ENCODE data around the gene SGCA.
A peak's percentile ranks its signal among the peaks of the same experiment; 100 is the strongest.

Gene SGCA

DNA sequence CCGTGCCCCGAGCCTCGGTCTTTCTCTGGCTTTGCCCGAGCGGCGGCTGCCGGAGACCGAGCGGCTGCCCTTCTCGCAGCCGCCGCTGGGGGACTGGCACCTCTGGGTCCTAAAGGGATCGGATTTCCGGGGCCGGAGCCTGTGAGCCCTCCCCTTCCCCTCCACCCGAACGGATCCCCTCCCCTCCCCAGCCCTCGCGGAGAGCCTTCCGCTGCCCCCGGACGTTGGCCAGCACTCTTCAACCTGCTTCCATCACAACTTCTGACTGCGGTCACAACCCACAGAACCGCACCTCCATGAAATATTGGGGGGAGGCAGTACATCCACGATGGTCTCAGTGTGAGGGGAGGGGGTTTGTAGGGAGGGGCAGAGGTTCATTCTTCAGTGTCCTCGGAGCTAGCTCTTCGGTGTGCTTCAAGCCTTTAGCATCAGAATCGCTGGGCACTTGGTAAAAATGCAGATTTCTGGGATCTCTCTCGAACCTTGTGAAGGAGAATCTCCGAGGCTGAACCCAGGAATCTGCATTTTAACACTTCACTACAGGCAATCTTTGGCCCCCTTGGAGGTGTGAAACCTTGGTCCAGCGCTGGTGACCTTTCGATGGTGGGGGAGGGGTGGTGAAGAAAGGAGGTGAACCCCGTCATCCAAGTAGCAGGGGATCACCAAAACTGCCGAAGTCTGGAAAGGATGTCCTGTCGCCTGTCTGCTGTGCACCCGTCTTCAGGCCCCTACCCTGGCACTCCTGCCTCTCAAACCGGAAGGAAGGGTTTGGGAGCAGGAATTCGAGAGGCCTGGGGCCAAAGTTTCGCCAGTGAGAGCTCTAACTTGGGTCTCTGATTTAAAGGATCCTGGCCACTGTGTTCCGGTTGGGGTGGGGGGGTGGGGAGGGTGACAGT lies 14.5 kb upstream of the SGCA start (continued):
- TF ChIP-seq ZNF211 (tag by site-specific recombination; IDR thresholded peaks at IDR 0.05; ENCODE audit: low read depth): no peak
- no peak for TF ChIP-seq ZNF548 (tag by site-specific recombination; IDR thresholded peaks at IDR 0.05)
- no peak for TF ChIP-seq YY1 (tag by site-specific recombination; IDR thresholded peaks at IDR 0.05)
- no peak for TF ChIP-seq ZNF555 (tag by site-specific recombination; conservative IDR thresholded peaks at IDR 0.05)
- no peak for TF ChIP-seq ZNF544 (tag by site-specific recombination; IDR thresholded peaks at IDR 0.05)
- no peak for TF ChIP-seq ZBTB1 (tag by site-specific recombination; IDR thresholded peaks at IDR 0.05)
- TF ChIP-seq, protein P1, sequence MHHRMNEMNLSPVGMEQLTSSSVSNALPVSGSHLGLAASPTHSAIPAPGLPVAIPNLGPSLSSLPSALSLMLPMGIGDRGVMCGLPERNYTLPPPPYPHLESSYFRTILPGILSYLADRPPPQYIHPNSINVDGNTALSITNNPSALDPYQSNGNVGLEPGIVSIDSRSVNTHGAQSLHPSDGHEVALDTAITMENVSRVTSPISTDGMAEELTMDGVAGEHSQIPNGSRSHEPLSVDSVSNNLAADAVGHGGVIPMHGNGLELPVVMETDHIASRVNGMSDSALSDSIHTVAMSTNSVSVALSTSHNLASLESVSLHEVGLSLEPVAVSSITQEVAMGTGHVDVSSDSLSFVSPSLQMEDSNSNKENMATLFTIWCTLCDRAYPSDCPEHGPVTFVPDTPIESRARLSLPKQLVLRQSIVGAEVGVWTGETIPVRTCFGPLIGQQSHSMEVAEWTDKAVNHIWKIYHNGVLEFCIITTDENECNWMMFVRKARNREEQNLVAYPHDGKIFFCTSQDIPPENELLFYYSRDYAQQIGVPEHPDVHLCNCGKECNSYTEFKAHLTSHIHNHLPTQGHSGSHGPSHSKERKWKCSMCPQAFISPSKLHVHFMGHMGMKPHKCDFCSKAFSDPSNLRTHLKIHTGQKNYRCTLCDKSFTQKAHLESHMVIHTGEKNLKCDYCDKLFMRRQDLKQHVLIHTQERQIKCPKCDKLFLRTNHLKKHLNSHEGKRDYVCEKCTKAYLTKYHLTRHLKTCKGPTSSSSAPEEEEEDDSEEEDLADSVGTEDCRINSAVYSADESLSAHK (tag by site-specific recombination; IDR thresholded peaks at IDR 0.05): no peak
- TF ChIP-seq, protein P2, sequence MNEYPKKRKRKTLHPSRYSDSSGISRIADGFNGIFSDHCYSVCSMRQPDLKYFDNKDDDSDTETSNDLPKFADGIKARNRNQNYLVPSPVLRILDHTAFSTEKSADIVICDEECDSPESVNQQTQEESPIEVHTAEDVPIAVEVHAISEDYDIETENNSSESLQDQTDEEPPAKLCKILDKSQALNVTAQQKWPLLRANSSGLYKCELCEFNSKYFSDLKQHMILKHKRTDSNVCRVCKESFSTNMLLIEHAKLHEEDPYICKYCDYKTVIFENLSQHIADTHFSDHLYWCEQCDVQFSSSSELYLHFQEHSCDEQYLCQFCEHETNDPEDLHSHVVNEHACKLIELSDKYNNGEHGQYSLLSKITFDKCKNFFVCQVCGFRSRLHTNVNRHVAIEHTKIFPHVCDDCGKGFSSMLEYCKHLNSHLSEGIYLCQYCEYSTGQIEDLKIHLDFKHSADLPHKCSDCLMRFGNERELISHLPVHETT (tag by site-specific recombination; IDR thresholded peaks at IDR 0.05): peak; percentile 54; the same call in 1 of the 2 replicates
- peak; percentile 40 for TF ChIP-seq ZNF423 (tag by site-specific recombination; IDR thresholded peaks at IDR 0.05)
- TF ChIP-seq ZNF19 (tag by site-specific recombination; IDR thresholded peaks at IDR 0.05; ENCODE audit: low read depth): no peak
- TF ChIP-seq, protein P3, sequence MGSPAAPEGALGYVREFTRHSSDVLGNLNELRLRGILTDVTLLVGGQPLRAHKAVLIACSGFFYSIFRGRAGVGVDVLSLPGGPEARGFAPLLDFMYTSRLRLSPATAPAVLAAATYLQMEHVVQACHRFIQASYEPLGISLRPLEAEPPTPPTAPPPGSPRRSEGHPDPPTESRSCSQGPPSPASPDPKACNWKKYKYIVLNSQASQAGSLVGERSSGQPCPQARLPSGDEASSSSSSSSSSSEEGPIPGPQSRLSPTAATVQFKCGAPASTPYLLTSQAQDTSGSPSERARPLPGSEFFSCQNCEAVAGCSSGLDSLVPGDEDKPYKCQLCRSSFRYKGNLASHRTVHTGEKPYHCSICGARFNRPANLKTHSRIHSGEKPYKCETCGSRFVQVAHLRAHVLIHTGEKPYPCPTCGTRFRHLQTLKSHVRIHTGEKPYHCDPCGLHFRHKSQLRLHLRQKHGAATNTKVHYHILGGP (tag by site-specific recombination; IDR thresholded peaks at IDR 0.05): no peak
- no peak for TF ChIP-seq ZNF707 (tag by site-specific recombination; IDR thresholded peaks at IDR 0.05)
- TF ChIP-seq, protein P4, sequence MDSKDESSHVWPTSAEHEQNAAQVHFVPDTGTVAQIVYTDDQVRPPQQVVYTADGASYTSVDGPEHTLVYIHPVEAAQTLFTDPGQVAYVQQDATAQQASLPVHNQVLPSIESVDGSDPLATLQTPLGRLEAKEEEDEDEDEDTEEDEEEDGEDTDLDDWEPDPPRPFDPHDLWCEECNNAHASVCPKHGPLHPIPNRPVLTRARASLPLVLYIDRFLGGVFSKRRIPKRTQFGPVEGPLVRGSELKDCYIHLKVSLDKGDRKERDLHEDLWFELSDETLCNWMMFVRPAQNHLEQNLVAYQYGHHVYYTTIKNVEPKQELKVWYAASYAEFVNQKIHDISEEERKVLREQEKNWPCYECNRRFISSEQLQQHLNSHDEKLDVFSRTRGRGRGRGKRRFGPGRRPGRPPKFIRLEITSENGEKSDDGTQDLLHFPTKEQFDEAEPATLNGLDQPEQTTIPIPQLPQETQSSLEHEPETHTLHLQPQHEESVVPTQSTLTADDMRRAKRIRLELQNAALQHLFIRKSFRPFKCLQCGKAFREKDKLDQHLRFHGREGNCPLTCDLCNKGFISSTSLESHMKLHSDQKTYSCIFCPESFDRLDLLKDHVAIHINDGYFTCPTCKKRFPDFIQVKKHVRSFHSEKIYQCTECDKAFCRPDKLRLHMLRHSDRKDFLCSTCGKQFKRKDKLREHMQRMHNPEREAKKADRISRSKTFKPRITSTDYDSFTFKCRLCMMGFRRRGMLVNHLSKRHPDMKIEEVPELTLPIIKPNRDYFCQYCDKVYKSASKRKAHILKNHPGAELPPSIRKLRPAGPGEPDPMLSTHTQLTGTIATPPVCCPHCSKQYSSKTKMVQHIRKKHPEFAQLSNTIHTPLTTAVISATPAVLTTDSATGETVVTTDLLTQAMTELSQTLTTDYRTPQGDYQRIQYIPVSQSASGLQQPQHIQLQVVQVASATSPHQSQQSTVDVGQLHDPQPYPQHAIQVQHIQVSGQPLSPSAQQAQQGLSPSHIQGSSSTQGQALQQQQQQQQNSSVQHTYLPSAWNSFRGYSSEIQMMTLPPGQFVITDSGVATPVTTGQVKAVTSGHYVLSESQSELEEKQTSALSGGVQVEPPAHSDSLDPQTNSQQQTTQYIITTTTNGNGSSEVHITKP (tag by site-specific recombination; IDR thresholded peaks at IDR 0.05): peak; percentile 57; the same call in 1 of the 2 replicates
- TF ChIP-seq SCRT1 (tag by site-specific recombination; IDR thresholded peaks at IDR 0.05; ENCODE audit: borderline replicate concordance): no peak
- TF ChIP-seq ZNF335 (tag by site-specific recombination; conservative IDR thresholded peaks at IDR 0.05): peak; percentile 97
- no peak for TF ChIP-seq ZNF514 (tag by site-specific recombination; IDR thresholded peaks at IDR 0.05)
- TF ChIP-seq GLIS1 (tag by site-specific recombination; IDR thresholded peaks at IDR 0.05): peak; percentile 24
- 0 out of 2 replicates have a peak, but pooled peaks have one; percentile 33 for TF ChIP-seq ZNF10 (tag by site-specific recombination; IDR thresholded peaks at IDR 0.05)
- no peak for TF ChIP-seq KLF1 (tag by site-specific recombination; IDR thresholded peaks at IDR 0.05)
- 0 out of 2 replicates have a peak, but pooled peaks have one; percentile 10 for TF ChIP-seq ZBTB8A (tag by site-specific recombination; IDR thresholded peaks at IDR 0.05)
- peak; percentile 59; the same call in 1 of the 2 replicates for TF ChIP-seq ZNF76 (tag by site-specific recombination; IDR thresholded peaks at IDR 0.05; ENCODE audit: borderline replicate concordance, low read depth)
- TF ChIP-seq ZFP37 (tag by site-specific recombination; IDR thresholded peaks at IDR 0.05): peak; percentile 32; the same call in 1 of the 2 replicates
- no peak for TF ChIP-seq KLF9 (tag by site-specific recombination; IDR thresholded peaks at IDR 0.05; ENCODE audit: low read depth)
- TF ChIP-seq BCL11B (tag by site-specific recombination; IDR thresholded peaks at IDR 0.05; ENCODE audit: low read depth): no peak; the same call in none of the 2 replicates
- TF ChIP-seq KLF8 (tag by site-specific recombination; IDR thresholded peaks at IDR 0.05): peak; percentile 77
- TF ChIP-seq, protein P5, sequence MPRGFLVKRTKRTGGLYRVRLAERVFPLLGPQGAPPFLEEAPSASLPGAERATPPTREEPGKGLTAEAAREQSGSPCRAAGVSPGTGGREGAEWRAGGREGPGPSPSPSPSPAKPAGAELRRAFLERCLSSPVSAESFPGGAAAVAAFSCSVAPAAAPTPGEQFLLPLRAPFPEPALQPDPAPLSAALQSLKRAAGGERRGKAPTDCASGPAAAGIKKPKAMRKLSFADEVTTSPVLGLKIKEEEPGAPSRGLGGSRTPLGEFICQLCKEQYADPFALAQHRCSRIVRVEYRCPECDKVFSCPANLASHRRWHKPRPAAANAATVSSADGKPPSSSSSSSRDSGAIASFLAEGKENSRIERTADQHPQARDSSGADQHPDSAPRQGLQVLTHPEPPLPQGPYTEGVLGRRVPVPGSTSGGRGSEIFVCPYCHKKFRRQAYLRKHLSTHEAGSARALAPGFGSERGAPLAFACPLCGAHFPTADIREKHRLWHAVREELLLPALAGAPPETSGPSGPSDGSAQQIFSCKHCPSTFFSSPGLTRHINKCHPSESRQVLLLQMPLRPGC (tag by site-specific recombination; IDR thresholded peaks at IDR 0.05): peak; percentile 10; the same call in 1 of the 2 replicates
- TF ChIP-seq, protein P6, sequence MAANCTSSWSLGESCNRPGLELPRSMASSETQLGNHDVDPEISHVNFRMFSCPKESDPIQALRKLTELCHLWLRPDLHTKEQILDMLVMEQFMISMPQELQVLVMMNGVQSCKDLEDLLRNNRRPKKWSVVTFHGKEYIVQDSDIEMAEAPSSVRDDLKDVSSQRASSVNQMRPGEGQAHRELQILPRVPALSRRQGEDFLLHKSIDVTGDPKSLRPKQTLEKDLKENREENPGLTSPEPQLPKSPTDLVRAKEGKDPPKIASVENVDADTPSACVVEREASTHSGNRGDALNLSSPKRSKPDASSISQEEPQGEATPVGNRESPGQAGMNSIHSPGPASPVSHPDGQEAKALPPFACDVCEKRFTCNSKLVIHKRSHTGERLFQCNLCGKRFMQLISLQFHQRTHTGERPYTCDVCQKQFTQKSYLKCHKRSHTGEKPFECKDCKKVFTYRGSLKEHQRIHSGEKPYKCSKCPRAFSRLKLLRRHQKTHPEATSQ (tag by site-specific recombination; IDR thresholded peaks at IDR 0.05): no peak
- TF ChIP-seq ZNF629 (tag by site-specific recombination; IDR thresholded peaks at IDR 0.05): peak; percentile 85
